Stimulated activated CD8-positive, alpha-beta memory T cell treated with anti-CD3 and anti-CD28 coated beads, Interleukin-12 subunit alpha, Interleukin-12 subunit beta, amount 100 ng/mL, for 24 hours (primary cell): ENCODE results near the gene FAM177A1.

Source experiments
- DNase-seq: peaks from one replicate; pipeline ENCODE4 v3.0.0-alpha.2; 2020; ENCODE audit errors: extremely low read depth

The FAM177A1 gene

GRCh38 chr14:35123388-35123703 is 77.3 kb downstream of the FAM177A1 start:
- no peak for DNase-seq

GRCh38 chr14:35124127-35124526 is 78.1 kb downstream of the FAM177A1 start:
- DNase-seq = no peak
